K562 (cell line): ENCODE results near the gene SAE1. TPM values are rescaled to one million over a fixed set of nuclear protein-coding genes. Genes with fewer than 3 reads are reported as not detected.
A peak's percentile ranks its signal among the peaks of the same experiment; 100 is the strongest.

Experiments used
- CCNT2 ChIP-seq: IDR thresholded peaks from 2 replicates; pipeline ENCODE4 v1.6.1; 2011; ENCODE audit warnings: borderline replicate concordance, low read depth, mild to moderate bottlenecking, moderate library complexity, mixed read lengths, low read length; ENCODE audit not compliant: insufficient read length; ENCODE audit errors: extremely low read depth
- NR2C2 ChIP-seq, 2 experiments: fragments of 200-800 bp in 1 of 2; sonication (Bioruptor generic) in 1 of 2; sonication (generic) in 1 of 2; formaldehyde crosslinking in 1 of 2; IDR thresholded peaks; 2 replicates each; pipeline versions ENCODE4 v1.6.1 to v1.8.0; 2016 to 2022; ENCODE audit warnings: mild to moderate bottlenecking in 1 of 2, missing compliant biosample characterization in 1 of 2, missing genetic modification characterization in 1 of 2, missing genetic modification reagents in 1 of 2
- STAT5B ChIP-seq: fragments of 250-450 bp; sonication (Bioruptor Pico); IDR thresholded peaks from 2 replicates; pipeline ENCODE4 v1.8.0; 2021; ENCODE audit warnings: mild to moderate bottlenecking, inconsistent platforms
- YBX1 ChIP-seq: fragments of 450-650 bp; IDR thresholded peaks from 2 replicates; pipeline ENCODE4 v1.7.1; 2016; ENCODE audit warnings: mild to moderate bottlenecking
- ZBED1 ChIP-seq: IDR thresholded peaks from 2 replicates; pipeline ENCODE4 v1.6.1; 2014
- polyA plus RNA-seq, 8 experiments: library from polyadenylated mRNA; depleted of rRNA in 4 of 8; stranded (reverse) in 5 of 8; unstranded in 3 of 8; fragments of >200 nt; fragmentation: Nextera tagmentation in 2 of 8; fragmentation: Illumina TruSeq in 1 of 8; extraction: Ambion mirVana in 2 of 8; extraction: Trizol in 1 of 8; gene quantifications; 2 replicates each; pipeline versions ENCODE4 v1.2.1 to v1.2.3, GENCODE V29; 2011 to 2014; ENCODE audit warnings: inconsistent platforms in 1 of 8, missing spikeins in 1 of 8
- total RNA-seq, 7 experiments: library from RNA; depleted of rRNA in 6 of 7; stranded (reverse); fragments of >200 nt in 6 of 7; fragmentation: Illumina TruSeq in 2 of 7; extraction: Trizol in 2 of 7; gene quantifications; 2 replicates each; pipeline versions ENCODE4 v1.2.1 to v1.2.3, GENCODE V29; 2011 to 2021; ENCODE audit warnings: low replicate concordance in 1 of 7
- TF ChIP-seq, protein P1 (sequence below): fragments of 450-650 bp; IDR thresholded peaks from 2 replicates; pipeline ENCODE4 v1.6.1; 2017; ENCODE audit warnings: antibody characterized with exemption, mild to moderate bottlenecking
- TF ChIP-seq, protein P2 (sequence below): fragments of 200-800 bp; sonication (Bioruptor generic); IDR thresholded peaks from 2 replicates; pipeline ENCODE4 v1.6.1; 2017; ENCODE audit warnings: missing genetic modification characterization, missing compliant biosample characterization
- TF ChIP-seq, protein P3 (sequence below): fragments of 450-650 bp; formaldehyde crosslinking; IDR thresholded peaks from 2 replicates; pipeline ENCODE4 v1.4.0; 2022; ENCODE audit warnings: missing genetic modification characterization
- TF ChIP-seq, protein P4 (sequence below), 2 experiments: fragments of 450-650 bp in 1 of 2; sonication (generic) in 1 of 2; formaldehyde crosslinking in 1 of 2; IDR thresholded peaks; 2 replicates each; pipeline versions ENCODE4 v1.7.1 to v1.9.0; 2016 to 2022; ENCODE audit warnings: inconsistent platforms in 1 of 2, mild to moderate bottlenecking in 1 of 2, missing genetic modification reagents in 1 of 2
- TF ChIP-seq, protein P5 (sequence below): sonication (generic); formaldehyde crosslinking; IDR thresholded peaks from 2 replicates; pipeline ENCODE4 v1.5.0; 2020; ENCODE audit warnings: missing genetic modification reagents

The SAE1 gene
- total and polyA plus RNA-seq, 9 of the 15 experiments (the other 6 are each of a cell fraction or from before 2014, with no cell fraction given) = 82.8 to 299 (median 217) TPM

DNA sequence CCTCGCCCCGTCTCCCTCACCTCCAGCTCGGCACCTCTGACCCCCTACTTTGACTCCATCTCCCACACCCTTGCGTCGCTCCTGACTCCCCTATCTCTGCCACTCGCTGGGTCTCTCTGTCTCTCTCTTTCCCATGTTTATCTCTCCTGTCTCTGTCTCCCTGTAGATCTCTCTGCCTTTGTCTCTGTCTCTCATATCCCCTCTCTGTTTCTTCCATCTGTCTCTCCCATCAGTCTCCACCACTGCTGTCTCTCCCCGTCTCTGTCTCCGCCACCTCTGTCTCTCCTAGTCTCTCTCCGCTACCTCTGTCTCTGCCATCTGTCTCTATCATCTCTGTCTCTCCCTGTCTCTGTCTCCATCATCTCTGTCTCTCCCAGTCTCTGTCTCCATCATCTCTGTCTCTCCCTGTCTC lies 112.7 kb downstream of the SAE1 start (continued):
- TF ChIP-seq, protein P1, sequence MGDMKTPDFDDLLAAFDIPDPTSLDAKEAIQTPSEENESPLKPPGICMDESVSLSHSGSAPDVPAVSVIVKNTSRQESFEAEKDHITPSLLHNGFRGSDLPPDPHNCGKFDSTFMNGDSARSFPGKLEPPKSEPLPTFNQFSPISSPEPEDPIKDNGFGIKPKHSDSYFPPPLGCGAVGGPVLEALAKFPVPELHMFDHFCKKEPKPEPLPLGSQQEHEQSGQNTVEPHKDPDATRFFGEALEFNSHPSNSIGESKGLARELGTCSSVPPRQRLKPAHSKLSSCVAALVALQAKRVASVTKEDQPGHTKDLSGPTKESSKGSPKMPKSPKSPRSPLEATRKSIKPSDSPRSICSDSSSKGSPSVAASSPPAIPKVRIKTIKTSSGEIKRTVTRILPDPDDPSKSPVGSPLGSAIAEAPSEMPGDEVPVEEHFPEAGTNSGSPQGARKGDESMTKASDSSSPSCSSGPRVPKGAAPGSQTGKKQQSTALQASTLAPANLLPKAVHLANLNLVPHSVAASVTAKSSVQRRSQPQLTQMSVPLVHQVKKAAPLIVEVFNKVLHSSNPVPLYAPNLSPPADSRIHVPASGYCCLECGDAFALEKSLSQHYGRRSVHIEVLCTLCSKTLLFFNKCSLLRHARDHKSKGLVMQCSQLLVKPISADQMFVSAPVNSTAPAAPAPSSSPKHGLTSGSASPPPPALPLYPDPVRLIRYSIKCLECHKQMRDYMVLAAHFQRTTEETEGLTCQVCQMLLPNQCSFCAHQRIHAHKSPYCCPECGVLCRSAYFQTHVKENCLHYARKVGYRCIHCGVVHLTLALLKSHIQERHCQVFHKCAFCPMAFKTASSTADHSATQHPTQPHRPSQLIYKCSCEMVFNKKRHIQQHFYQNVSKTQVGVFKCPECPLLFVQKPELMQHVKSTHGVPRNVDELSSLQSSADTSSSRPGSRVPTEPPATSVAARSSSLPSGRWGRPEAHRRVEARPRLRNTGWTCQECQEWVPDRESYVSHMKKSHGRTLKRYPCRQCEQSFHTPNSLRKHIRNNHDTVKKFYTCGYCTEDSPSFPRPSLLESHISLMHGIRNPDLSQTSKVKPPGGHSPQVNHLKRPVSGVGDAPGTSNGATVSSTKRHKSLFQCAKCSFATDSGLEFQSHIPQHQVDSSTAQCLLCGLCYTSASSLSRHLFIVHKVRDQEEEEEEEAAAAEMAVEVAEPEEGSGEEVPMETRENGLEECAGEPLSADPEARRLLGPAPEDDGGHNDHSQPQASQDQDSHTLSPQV = no peak
- no peak for TF ChIP-seq YBX1
- TF ChIP-seq, protein P2, sequence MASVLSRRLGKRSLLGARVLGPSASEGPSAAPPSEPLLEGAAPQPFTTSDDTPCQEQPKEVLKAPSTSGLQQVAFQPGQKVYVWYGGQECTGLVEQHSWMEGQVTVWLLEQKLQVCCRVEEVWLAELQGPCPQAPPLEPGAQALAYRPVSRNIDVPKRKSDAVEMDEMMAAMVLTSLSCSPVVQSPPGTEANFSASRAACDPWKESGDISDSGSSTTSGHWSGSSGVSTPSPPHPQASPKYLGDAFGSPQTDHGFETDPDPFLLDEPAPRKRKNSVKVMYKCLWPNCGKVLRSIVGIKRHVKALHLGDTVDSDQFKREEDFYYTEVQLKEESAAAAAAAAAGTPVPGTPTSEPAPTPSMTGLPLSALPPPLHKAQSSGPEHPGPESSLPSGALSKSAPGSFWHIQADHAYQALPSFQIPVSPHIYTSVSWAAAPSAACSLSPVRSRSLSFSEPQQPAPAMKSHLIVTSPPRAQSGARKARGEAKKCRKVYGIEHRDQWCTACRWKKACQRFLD (CRISPR knock-in tag) = no peak
- no peak for TF ChIP-seq ZBED1
- no peak for TF ChIP-seq STAT5B
- TF ChIP-seq, protein P3, sequence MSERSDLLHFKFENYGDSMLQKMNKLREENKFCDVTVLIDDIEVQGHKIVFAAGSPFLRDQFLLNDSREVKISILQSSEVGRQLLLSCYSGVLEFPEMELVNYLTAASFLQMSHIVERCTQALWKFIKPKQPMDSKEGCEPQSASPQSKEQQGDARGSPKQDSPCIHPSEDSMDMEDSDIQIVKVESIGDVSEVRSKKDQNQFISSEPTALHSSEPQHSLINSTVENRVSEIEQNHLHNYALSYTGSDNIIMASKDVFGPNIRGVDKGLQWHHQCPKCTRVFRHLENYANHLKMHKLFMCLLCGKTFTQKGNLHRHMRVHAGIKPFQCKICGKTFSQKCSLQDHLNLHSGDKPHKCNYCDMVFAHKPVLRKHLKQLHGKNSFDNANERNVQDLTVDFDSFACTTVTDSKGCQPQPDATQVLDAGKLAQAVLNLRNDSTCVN (CRISPR knock-in tag) = peak; percentile 97
- TF ChIP-seq, protein P4, sequence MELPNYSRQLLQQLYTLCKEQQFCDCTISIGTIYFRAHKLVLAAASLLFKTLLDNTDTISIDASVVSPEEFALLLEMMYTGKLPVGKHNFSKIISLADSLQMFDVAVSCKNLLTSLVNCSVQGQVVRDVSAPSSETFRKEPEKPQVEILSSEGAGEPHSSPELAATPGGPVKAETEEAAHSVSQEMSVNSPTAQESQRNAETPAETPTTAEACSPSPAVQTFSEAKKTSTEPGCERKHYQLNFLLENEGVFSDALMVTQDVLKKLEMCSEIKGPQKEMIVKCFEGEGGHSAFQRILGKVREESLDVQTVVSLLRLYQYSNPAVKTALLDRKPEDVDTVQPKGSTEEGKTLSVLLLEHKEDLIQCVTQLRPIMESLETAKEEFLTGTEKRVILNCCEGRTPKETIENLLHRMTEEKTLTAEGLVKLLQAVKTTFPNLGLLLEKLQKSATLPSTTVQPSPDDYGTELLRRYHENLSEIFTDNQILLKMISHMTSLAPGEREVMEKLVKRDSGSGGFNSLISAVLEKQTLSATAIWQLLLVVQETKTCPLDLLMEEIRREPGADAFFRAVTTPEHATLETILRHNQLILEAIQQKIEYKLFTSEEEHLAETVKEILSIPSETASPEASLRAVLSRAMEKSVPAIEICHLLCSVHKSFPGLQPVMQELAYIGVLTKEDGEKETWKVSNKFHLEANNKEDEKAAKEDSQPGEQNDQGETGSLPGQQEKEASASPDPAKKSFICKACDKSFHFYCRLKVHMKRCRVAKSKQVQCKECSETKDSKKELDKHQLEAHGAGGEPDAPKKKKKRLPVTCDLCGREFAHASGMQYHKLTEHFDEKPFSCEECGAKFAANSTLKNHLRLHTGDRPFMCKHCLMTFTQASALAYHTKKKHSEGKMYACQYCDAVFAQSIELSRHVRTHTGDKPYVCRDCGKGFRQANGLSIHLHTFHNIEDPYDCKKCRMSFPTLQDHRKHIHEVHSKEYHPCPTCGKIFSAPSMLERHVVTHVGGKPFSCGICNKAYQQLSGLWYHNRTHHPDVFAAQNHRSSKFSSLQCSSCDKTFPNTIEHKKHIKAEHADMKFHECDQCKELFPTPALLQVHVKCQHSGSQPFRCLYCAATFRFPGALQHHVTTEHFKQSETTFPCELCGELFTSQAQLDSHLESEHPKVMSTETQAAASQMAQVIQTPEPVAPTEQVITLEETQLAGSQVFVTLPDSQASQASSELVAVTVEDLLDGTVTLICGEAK (IDR thresholded peaks at IDR 0.05) = no peak
- TF ChIP-seq, protein P4 (CRISPR knock-in tag; IDR thresholded peaks at IDR 0.05) = no peak
- no peak for TF ChIP-seq CCNT2
- no peak for TF ChIP-seq NR2C2 (CRISPR knock-in tag; IDR thresholded peaks at IDR 0.05)
- TF ChIP-seq NR2C2 (tag; IDR thresholded peaks at IDR 0.05) = peak; percentile 81
- TF ChIP-seq, protein P5, sequence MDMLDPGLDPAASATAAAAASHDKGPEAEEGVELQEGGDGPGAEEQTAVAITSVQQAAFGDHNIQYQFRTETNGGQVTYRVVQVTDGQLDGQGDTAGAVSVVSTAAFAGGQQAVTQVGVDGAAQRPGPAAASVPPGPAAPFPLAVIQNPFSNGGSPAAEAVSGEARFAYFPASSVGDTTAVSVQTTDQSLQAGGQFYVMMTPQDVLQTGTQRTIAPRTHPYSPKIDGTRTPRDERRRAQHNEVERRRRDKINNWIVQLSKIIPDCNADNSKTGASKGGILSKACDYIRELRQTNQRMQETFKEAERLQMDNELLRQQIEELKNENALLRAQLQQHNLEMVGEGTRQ (CRISPR knock-in tag) = no peak
